Neural crest cell (in vitro differentiated cells): ENCODE measurements around the gene ACO2. TPM values are rescaled to one million over a fixed set of nuclear protein-coding genes. Genes with fewer than 3 reads are reported as not detected.

Experiments used
- DNase-seq: peaks from one replicate; pipeline ENCODE4 v3.0.0; 2021; ENCODE audit warnings: low read depth, mixed read lengths, low spot score
- H3K27ac Mint-ChIP-seq: one replicate; pipeline ENCODE4 v1.8.0; 2021; ENCODE audit warnings: mild to moderate bottlenecking, mixed read lengths; ENCODE audit not compliant: unreplicated experiment
- H3K27me3 Mint-ChIP-seq: 2 replicates; pipeline ENCODE4 v1.8.0; 2021; ENCODE audit warnings: low read depth, mild to moderate bottlenecking, mixed read lengths
- H3K36me3 Mint-ChIP-seq: 2 replicates; pipeline ENCODE4 v1.8.0; 2021; ENCODE audit warnings: low read depth, mild to moderate bottlenecking, mixed read lengths
- H3K4me1 Mint-ChIP-seq: 2 replicates; pipeline ENCODE4 v1.8.0; 2021; ENCODE audit warnings: mixed read lengths
- H3K4me3 Mint-ChIP-seq: one replicate; pipeline ENCODE4 v1.8.0; 2021; ENCODE audit warnings: mild to moderate bottlenecking, mixed read lengths
- H3K9me3 Mint-ChIP-seq: 2 replicates; pipeline ENCODE4 v1.8.0; 2021; ENCODE audit warnings: mixed read lengths
- total RNA-seq: library from RNA; stranded (reverse); gene quantifications from 2 replicates; pipeline ENCODE4 v1.2.1, GENCODE V29; 2021
- TF ChIP-seq, protein P1 (sequence below): fragments of 200-600 bp; sonication (generic); conservative IDR thresholded peaks from 2 replicates; pipeline ENCODE4 v1.5.0; 2021; ENCODE audit warnings: antibody characterized with exemption, mild to moderate bottlenecking

ACO2 gene
- total RNA-seq, 1 donor from 2014 or later = 80.6 TPM

GRCh38 chr22:41482319-41482935 is 13.5 kb downstream of the ACO2 start:
- no peak overlapping the region for H3K4me3 Mint-ChIP-seq
- H3K27me3 Mint-ChIP-seq = no peaks in the 10 kb centered on the region
- peaks cover 34% of the 10 kb centered on the region for H3K4me1 Mint-ChIP-seq
- H3K36me3 Mint-ChIP-seq = no peaks in the 10 kb centered on the region
- no peak for DNase-seq
- TF ChIP-seq, protein P1, sequence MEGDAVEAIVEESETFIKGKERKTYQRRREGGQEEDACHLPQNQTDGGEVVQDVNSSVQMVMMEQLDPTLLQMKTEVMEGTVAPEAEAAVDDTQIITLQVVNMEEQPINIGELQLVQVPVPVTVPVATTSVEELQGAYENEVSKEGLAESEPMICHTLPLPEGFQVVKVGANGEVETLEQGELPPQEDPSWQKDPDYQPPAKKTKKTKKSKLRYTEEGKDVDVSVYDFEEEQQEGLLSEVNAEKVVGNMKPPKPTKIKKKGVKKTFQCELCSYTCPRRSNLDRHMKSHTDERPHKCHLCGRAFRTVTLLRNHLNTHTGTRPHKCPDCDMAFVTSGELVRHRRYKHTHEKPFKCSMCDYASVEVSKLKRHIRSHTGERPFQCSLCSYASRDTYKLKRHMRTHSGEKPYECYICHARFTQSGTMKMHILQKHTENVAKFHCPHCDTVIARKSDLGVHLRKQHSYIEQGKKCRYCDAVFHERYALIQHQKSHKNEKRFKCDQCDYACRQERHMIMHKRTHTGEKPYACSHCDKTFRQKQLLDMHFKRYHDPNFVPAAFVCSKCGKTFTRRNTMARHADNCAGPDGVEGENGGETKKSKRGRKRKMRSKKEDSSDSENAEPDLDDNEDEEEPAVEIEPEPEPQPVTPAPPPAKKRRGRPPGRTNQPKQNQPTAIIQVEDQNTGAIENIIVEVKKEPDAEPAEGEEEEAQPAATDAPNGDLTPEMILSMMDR = no peak
- no peak overlapping the region for H3K27ac Mint-ChIP-seq
- H3K9me3 Mint-ChIP-seq = no peaks in the 10 kb centered on the region

- H3K4me1 Mint-ChIP-seq = peaks cover 16% of the 10 kb centered on the region
- TF ChIP-seq, protein P1 = no peak
- H3K36me3 Mint-ChIP-seq = no peaks in the 10 kb centered on the region
- H3K27me3 Mint-ChIP-seq = no peaks in the 10 kb centered on the region
- H3K9me3 Mint-ChIP-seq = no peaks in the 10 kb centered on the region
- no peak overlapping the region for H3K27ac Mint-ChIP-seq
- DNase-seq = no peak
- H3K4me3 Mint-ChIP-seq = no peak overlapping the region
Observed at GRCh38 chr22:41485033-41485432, 16.1 kb downstream of the ACO2 start.

DNA sequence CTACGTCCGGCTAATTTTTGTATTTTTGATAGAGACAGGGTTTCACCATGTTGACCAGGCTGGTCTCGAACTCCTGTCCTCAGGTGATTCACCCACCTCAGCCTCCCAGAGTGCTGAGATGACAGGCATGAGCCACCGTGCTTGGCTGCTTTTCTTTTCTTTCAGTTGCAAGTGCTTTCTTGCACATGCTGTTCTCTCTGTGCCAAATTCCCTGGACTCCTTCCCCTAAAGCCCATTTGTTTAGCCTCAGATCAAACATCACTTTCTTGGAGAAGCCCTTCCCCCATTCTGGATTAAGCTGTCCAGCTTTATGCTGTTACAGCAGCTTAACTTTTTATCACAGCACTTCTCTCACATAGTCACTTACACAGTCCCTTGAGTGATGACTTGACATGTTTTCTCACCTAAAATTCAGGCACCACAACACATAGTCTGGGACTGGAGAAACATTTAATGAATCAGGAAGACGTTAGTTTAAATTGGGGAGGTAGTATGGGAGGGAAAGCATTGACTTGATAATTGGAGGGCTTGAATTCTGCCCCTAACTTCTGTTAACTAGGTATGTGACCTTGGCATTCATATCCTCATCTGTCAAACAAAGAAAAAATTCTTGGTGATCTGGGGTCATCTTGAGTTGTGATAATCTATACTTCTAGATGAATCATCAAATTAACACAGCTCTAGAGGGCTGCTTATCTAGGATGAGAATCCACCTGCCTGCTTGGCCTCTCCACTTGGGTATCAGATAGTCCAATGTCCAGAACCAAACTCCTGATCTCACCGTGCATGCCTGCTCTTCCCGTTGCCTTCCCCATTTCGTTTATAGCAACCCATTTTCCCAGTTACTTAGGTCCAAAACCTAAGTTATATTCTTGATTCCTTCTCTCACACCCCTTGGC is 18.4 kb downstream of the ACO2 start:
- Mint-ChIP-seq H3K4me1 (peaks cover 5% of the 10 kb centered on the region), H3K27me3 (no peaks in the 10 kb centered on the region), H3K4me3 (no peak overlapping the region), H3K36me3 (no peaks in the 10 kb centered on the region), H3K9me3 (no peaks in the 10 kb centered on the region), H3K27ac (peak overlapping the region; percentile 35)
- TF ChIP-seq, protein P1 = no peak
- DNase-seq = no peak

- Mint-ChIP-seq H3K9me3 (no peaks in the 10 kb centered on the region), H3K4me1 (peaks cover 5% of the 10 kb centered on the region), H3K4me3 (no peak overlapping the region), H3K27ac (no peak overlapping the region), H3K36me3 (no peaks in the 10 kb centered on the region), H3K27me3 (no peaks in the 10 kb centered on the region)
- DNase-seq = no peak
- TF ChIP-seq, protein P1 = no peak
Observed at GRCh38 chr22:41488076-41488475, 19.2 kb downstream of the ACO2 start.

- peaks cover 5% of the 10 kb centered on the region for H3K4me1 Mint-ChIP-seq
- H3K4me3 Mint-ChIP-seq = no peak overlapping the region
Observed at GRCh38 chr22:41488596-41489385, 19.9 kb downstream of the ACO2 start.

More at GRCh38 chr22:41488596-41489385, 19.9 kb downstream of the ACO2 start:
- no peaks in the 10 kb centered on the region for H3K9me3 Mint-ChIP-seq
- H3K27ac Mint-ChIP-seq = no peak overlapping the region
- TF ChIP-seq, protein P1 = no peak
- no peak for DNase-seq
- H3K27me3 Mint-ChIP-seq = no peaks in the 10 kb centered on the region
- H3K36me3 Mint-ChIP-seq = no peaks in the 10 kb centered on the region
